Muscle of leg (tissue), 11 donors: ENCODE results near the gene MARVELD1. TPM values are rescaled to one million over a fixed set of nuclear protein-coding genes. Genes with fewer than 3 reads are reported as not detected.

Source experiments
- DNase-seq: peaks from one replicate; pipeline ENCODE4 v3.0.0; 2013
- H3K27ac ChIP-seq: one replicate; pipeline ENCODE4 v1.5.1; 2013; ENCODE audit warnings: mild to moderate bottlenecking, low read length, control low read depth
- H3K27me3 ChIP-seq: one replicate; pipeline ENCODE4 v1.6.1; 2013; ENCODE audit warnings: low read length; ENCODE audit not compliant: control insufficient read depth, insufficient read depth
- H3K36me3 ChIP-seq: one replicate; pipeline ENCODE4 v1.6.1; 2013; ENCODE audit warnings: low read length; ENCODE audit not compliant: control insufficient read depth, insufficient read depth
- H3K4me1 ChIP-seq: one replicate; pipeline ENCODE4 v1.6.1; 2013; ENCODE audit warnings: low read length; ENCODE audit not compliant: control insufficient read depth, insufficient read depth
- H3K4me3 ChIP-seq: one replicate; pipeline ENCODE4 v1.5.1; 2013; ENCODE audit warnings: low read length, control low read depth
- H3K9me3 ChIP-seq: replicated peaks from 2 replicates; pipeline ENCODE4 v1.6.1; 2013; ENCODE audit warnings: low read depth, low read length; ENCODE audit not compliant: control insufficient read depth
- WGBS: methylation state at CpG from one replicate; pipeline ENCODE4 v1.1.5; 2013; ENCODE audit warnings: missing lambda C conversion rate; ENCODE audit not compliant: insufficient coverage; 5-methylcytosine and 5-hydroxymethylcytosine counted together
- polyA plus RNA-seq, 8 donors: library from polyadenylated mRNA; unstranded; fragments of 120-200 nt; gene quantifications; one replicate each; pipeline versions ENCODE4 v1.2.1 to v1.2.3, GENCODE V29; 2013; ENCODE audit warnings: inconsistent platforms in 1 of 8, low replicate concordance in 1 of 8; ENCODE audit not compliant: insufficient read length in 8 of 8, insufficient read depth in 1 of 8
- total RNA-seq: library from RNA; stranded (reverse); fragments of 120-200 nt; gene quantifications from one replicate; pipeline ENCODE4 v1.2.4, GENCODE V29; 2013

Gene MARVELD1
- total and polyA plus RNA-seq, 9 donors = 27.6 to 86.3 (median 54.0) TPM

DNA sequence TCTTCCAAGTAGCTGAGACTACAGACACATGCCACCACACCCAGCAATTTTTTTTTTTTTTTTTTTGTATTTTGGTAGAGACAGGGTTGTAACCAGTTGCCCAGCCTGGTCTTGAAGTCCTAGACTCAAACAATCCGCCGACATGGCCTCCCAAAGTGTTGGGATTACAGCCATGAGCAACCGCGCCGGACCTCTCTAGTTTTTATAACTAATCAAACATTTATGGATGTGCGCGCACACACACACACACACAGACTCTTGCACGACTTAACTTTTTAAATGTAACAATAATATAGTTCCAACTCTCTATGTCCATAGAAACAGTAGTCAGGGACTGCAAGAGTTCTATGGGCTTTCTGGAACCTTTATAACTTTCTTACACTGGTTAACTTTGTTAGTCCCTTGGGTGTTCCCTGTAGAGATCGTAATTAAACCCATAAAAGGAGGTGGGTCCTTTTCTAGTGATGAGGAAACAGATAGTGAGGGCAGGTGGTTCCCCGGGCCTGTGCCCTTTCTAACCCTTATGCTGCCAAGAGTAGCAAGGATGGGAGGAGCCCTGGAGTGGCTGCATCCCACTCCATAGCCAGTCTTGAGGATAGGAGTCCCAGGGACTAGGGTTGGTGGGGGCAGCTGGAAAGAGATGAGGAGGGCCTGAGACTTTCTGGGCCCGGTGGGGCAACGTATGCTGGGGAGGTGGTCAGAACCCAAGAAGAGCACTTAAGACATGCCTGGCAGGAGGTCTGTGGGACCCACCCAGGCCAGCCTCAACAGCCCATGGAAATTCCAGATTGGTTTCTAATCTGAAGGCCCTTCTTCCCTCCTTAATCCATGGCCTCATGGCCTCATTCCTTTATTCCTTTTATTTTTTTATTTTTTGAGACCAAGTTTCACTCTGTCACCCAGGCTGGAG is 8.6 kb downstream of the MARVELD1 start:
- peaks cover 2% of the 10 kb centered on the region for H3K9me3 ChIP-seq
- H3K36me3 ChIP-seq = peaks cover 17% of the 10 kb centered on the region
- no peak overlapping the region for H3K4me3 ChIP-seq
- no peak for DNase-seq
- H3K27ac ChIP-seq = no peak overlapping the region
- peaks cover 26% of the 10 kb centered on the region for H3K4me1 ChIP-seq
- 83% methylated on average over 3 of the region's 12 CpGs for WGBS
- H3K27me3 ChIP-seq = peaks cover 3% of the 10 kb centered on the region

DNA sequence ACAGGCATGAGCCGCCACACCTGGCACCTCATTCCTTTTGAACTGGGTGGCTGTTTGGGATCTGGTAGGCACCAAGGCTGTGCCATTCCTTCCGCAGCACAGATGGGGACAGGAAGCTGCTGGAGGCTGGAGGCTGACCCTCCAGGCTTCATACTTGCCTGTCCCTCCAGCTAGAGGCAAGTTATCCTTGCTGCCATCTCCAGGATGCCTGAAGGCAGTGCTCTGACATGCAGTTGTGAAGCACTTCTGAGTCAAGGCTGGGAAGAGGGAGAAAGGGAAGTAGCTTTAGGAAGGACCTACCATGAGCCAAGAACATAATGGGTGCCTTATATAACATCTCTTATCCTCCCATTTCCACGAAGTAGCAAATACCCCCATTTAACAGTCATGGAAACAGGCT is 9.5 kb downstream of the MARVELD1 start:
- peaks cover 9% of the 10 kb centered on the region for H3K36me3 ChIP-seq
- H3K27me3 ChIP-seq = peaks cover 3% of the 10 kb centered on the region
- no peak for DNase-seq
- H3K27ac ChIP-seq = no peak overlapping the region
- H3K9me3 ChIP-seq = peaks cover 2% of the 10 kb centered on the region
- H3K4me1 ChIP-seq = peaks cover 21% of the 10 kb centered on the region
- H3K4me3 ChIP-seq = no peak overlapping the region
- WGBS = 70% methylated on average over 2 of the region's 3 CpGs

DNA sequence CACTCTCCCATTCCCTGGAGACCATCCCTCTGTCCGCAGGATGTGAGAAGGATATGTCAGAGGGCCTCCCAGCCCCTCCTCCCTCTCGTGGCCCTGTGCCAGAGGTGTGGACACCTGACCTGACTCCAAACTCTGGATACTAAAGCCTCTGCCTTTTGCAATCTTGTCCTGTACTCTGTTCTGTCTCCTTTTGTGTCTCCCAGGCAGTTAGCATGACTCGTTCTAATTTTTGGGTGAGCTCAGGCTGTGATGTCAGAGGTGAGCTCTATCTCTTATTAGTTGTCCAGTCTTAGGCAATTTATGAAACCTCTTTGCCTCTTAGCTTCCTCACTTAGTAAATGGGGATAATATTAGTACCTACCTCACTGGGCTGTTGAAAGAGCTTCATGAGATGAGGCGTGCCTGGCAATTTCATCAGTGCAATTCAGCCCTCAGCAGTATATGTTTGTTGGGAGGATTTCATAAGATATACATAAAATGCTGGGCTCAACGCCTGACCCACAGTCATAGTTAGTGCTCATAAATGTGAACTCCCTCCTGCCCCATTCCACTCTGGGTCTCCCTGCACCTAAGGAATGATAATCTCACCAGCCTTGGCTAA is 10.9 kb downstream of the MARVELD1 start:
- no peaks in the 10 kb centered on the region for H3K36me3 ChIP-seq
- H3K27me3 ChIP-seq = peaks cover 3% of the 10 kb centered on the region
- DNase-seq = no peak
- no CpG with 5 or more reads among the region's 5 CpGs for WGBS
- peaks cover 8% of the 10 kb centered on the region for H3K4me1 ChIP-seq
- H3K9me3 ChIP-seq = peaks cover 2% of the 10 kb centered on the region
- no peak overlapping the region for H3K27ac ChIP-seq
- no peak overlapping the region for H3K4me3 ChIP-seq

DNA sequence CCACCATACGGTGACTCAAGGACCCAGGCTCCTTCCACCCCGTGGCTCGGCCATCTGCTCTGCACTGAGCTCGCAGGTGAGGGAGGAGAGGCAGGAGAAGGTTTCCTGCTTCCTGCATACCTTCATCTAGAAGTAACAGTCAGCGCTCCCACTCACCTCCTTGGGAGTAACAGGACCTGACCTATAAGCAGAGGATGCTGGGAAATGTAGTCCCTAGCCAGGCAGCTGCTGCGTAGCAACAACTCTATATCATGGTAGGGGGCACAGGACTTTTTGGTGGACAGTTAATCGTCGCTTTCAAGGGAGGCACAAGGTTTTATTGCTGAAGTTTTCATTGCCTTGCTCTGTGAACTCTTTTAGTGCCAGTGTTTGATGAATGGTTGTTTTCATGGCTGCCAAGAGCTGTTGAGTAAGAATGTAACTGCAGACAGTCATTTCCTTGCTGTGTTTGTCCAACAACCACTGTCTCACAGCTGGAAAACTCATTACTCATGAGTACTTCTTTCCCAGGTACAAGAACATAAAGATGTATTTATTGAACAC is 13.2 kb downstream of the MARVELD1 start:
- peak; percentile 91 for DNase-seq
- H3K27ac ChIP-seq = peak overlapping the region; percentile 74

DNA sequence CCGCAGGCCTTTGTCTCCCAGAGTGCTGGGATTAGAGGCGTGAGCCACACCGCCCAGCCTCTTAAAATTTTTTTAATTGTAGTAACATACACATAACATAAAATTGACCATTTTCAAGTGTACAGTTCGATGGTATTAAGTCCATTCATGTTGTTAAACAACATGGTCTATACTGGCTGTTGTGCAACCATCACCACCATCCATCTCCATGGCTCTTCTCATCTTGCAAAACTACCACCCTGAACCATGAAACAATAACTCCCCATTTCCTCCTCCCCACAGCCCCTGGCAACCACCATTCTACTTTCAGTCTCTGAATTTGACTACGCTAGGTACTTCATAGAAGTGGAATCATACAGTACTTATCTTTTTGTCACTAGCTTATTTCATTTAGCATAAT is 15.5 kb downstream of the MARVELD1 start:
- Histone ChIP-seq H3K4me1 (peaks cover 6% of the 10 kb centered on the region), H3K27ac (no peak overlapping the region), H3K27me3 (peaks cover 3% of the 10 kb centered on the region), H3K36me3 (no peaks in the 10 kb centered on the region), H3K4me3 (no peak overlapping the region), H3K9me3 (peaks cover 2% of the 10 kb centered on the region)
- no peak for DNase-seq
- no CpG with 5 or more reads among the region's 5 CpGs for WGBS

More for the DNA sequence above, 13.2 kb downstream of the MARVELD1 start:
- no peaks in the 10 kb centered on the region for H3K36me3 ChIP-seq
- peaks cover 3% of the 10 kb centered on the region for H3K27me3 ChIP-seq
- H3K4me3 ChIP-seq = no peak overlapping the region
- peaks cover 6% of the 10 kb centered on the region for H3K4me1 ChIP-seq
- H3K9me3 ChIP-seq = peaks cover 2% of the 10 kb centered on the region
- WGBS = 22% methylated on average over 3 of the region's 8 CpGs

DNA sequence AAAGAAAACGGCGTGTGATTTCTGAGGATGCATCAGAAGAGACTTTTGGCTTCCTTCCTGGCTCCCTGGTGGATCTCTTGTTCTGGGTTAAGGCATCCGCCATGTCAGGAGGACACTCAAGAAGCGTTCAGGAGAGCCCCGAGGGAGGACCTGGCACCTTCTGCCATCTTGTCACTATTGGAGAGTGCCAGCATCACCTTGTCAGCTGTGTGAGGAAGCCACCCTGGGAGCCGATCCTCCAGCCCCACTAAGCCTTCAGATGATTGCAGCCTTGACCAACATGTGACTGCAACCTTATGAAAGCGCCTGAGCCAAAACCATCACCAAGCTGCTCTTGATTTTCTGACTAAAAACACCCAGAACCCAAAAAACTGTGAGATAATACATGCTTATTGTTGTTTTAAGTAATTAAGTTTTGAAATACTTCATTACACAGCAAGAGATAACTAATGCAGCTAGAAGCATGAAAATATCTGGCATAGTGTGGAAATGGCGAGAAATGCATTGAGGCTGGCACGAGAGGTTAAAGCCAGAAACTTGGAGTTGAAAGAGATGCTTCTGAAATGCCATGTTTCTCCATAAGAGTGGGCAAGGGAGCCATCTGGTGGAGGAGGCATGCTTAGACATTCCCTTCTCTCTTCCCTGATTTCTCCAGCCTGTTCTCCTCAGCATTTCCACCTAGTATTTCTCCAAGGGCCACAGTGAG is 18.0 kb downstream of the MARVELD1 start:
- H3K27ac ChIP-seq = no peak overlapping the region
- peaks cover 2% of the 10 kb centered on the region for H3K9me3 ChIP-seq
- DNase-seq = peak; percentile 83
- H3K36me3 ChIP-seq = no peaks in the 10 kb centered on the region
- 46% methylated on average over 5 of the region's 9 CpGs for WGBS
- H3K4me3 ChIP-seq = no peak overlapping the region
- H3K4me1 ChIP-seq = peaks cover 5% of the 10 kb centered on the region
- peaks cover 1% of the 10 kb centered on the region for H3K27me3 ChIP-seq

DNA sequence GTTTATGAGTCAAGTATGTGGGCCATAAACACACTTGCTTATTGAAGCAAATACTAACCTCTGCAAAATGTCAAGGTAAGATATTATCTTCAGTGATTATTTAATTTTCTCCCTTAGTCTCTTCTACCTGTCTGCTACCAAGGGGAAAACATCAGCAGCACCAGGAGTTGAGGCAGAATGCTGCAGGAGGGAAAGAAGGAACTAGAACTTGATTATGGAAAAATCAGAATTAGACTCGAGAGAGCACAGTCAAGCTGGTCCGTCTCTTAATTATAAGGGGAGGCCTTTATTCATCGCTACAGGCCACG is 18.5 kb downstream of the MARVELD1 start:
- H3K36me3 ChIP-seq = no peaks in the 10 kb centered on the region
- H3K27me3 ChIP-seq = no peaks in the 10 kb centered on the region
- H3K9me3 ChIP-seq = peaks cover 2% of the 10 kb centered on the region
- no peak overlapping the region for H3K27ac ChIP-seq
- 38% methylated on average over 2 of the region's 4 CpGs for WGBS
- no peak for DNase-seq
- no peak overlapping the region for H3K4me3 ChIP-seq
- H3K4me1 ChIP-seq = peaks cover 4% of the 10 kb centered on the region

DNA sequence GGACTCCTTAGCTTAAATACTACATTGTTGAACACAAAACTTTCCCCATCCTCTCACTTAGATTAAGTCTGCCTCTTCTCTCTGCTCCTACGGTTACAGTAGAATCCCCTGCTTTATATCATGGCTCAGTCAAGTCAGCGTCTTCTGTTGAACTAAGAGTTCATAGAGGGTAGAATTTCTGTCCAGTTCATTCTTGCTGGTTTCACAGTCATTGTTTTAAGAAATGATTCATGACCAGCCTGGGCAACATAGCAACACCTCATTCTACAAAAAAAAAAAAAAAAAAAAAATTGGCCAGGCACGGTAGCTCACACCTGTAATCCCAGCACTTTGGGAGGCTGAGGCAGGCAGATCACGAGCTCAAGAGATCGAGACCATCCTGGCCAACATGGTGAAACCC is 19.7 kb downstream of the MARVELD1 start:
- H3K27ac ChIP-seq = no peak overlapping the region
- 69% methylated on average over 3 of the region's 5 CpGs for WGBS
- H3K9me3 ChIP-seq = peaks cover 2% of the 10 kb centered on the region
- H3K4me1 ChIP-seq = peaks cover 10% of the 10 kb centered on the region
- H3K4me3 ChIP-seq = no peak overlapping the region
- DNase-seq = no peak
- no peaks in the 10 kb centered on the region for H3K27me3 ChIP-seq
- no peaks in the 10 kb centered on the region for H3K36me3 ChIP-seq

DNA sequence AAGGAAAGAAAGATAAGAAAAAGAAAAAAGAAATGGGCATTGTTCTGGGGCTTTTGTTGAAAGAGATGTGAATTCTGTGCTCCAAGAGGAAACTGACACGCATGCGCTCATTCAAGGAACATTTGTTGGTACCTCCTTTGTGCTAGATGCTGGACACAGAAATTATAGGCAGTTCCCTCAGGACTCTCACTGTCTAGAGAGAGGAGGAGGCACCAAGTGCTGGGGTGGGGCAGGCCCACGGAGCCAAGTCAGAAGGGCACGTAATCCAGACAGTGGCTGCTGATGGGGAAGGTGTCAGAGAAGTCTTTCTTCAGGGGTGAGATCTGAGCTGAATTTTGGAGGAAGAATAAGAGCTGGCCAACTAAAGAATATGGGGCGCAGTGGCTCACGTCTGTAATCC is 20.5 kb downstream of the MARVELD1 start:
- Histone ChIP-seq H3K4me3 (no peak overlapping the region), H3K9me3 (peaks cover 2% of the 10 kb centered on the region), H3K4me1 (peaks cover 14% of the 10 kb centered on the region), H3K27ac (no peak overlapping the region), H3K27me3 (no peaks in the 10 kb centered on the region), H3K36me3 (no peaks in the 10 kb centered on the region)
- WGBS = 79% methylated on average over 5 of the region's 6 CpGs
- no peak for DNase-seq

DNA sequence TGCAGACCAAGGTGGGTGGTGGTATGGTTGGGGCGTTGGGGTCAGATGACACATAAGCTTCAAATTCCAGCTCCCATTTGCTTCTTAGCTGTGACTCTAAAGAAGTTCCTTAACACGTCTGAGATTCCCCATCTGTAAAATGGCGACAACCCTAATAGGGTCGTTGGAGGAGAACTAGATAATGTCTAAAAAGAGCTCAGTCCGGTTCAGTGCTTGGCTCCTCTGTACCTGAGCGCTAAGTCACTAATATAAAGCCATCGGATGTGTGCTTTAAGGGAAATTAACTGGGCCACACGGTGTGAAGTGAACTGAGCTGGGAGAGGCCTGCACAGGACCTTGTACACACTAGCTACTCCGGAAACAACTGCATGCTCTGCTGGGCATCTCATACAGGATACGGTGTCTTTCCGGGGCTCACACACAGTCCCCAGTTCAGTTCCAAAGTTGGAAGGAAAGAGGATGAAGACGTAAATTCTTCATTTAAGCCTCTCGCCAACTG is 22.9 kb downstream of the MARVELD1 start:
- DNase-seq = no peak
- Histone ChIP-seq H3K27me3 (no peaks in the 10 kb centered on the region), H3K4me1 (peaks cover 14% of the 10 kb centered on the region), H3K36me3 (peaks cover 16% of the 10 kb centered on the region), H3K9me3 (peaks cover 2% of the 10 kb centered on the region), H3K4me3 (no peak overlapping the region), H3K27ac (peak overlapping the region; percentile 53)
- WGBS = 72% methylated on average over 5 of the region's 13 CpGs
